CD4-positive, alpha-beta T cell treated with Interleukin-17A for 1 hour (primary cell): ENCODE results near the gene EN2.

ENCODE experiments used
- DNase-seq: peaks from one replicate; pipeline ENCODE4 v3.0.0-alpha.2; 2020

EN2 gene

DNA sequence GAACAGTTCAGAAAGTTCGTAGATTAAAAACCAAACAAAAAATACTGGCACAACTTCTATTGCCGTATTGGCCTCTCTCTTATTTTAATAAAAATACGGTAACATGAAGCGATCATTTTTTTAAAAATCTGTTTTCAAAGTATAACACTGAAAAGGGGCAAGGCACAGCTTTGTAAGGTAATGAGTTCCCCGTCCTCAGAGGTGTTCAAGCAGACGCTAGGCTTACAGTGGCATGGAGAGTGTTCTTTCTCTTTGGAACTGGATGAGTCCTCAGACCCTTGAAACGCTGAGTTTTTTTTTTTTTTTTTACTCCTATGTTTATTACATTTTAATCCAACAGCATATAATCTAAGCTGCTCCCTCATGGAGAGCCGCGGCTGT lies 7.8 kb downstream of the EN2 start:
- no peak for DNase-seq

DNA sequence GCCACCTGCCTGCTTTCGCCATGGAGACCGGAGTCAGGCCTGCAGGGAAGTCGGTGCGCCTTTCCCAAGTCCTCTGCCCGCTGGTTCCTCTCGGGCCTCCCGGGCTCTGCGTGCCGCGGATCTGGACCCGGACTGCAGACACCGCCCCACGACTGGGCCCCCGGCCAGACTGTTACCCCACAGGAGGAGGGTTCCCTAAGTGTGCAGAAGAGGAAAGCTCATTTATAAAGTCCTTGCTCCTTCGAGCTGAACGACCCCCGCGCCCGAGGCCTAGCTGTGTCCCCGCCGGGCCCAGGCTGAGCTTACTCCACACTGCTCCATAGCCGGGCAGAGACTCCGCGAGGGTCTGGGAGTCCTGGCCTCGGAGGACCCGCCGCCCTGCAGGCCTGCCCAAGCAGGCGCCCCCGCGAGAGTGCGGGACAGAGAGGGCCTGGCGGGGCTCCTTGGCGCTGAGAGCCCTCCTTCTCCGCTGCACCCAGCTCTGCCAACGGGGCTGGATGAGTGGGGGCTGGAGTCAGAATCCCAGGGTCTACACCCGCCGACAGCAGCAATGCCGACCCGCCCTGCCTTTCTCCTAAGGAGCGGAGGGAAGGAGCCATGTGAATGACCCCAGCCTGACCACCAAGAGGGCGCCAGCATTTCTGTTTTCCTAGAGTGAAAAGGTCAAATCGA lies 8.3 kb downstream of the EN2 start:
- DNase-seq, result no peak

DNA sequence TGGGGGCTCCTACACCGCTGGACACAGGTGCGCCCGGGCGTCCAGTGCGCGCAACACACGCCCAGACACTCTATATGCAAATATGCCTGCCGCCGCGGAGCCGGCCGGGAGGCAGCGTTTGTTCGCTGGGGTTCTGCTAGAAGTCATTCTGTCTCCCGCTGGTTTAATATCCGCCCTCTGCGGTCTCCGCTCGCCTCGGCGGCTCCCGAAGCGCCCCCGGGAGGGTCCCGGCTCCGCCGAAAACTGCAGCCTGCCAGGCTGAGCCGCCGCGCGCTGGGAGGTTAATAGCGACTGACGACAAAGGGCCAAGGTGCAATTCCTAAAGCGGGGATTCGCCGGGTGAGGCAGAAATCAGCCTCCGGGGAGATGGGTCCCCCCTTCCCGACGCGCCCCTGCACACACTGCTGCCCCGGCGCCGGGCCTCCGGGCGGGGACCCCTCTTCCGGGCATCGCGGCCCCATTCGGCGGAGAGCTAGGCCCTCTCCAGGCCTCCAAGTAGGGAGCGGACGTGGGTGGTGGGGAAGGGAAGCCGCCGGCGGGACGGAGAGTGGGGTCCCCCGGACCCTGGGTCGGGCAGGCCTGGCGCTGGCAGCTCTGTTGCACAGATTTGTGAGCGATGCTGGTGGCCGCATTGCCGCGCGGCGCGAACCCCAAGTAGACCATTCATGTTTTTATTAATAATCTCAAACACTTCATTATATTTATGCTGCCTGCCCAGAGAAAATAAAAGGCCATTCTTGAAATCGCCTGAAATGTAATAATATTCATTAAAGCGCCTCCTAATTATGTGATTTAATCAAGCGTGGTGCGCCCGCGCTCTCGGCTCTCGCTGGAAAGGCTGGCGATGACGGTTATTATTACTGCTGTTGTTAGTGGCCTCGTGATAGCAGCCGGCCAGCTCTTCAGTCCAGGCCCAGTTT lies 9.1 kb downstream of the EN2 start:
- DNase-seq, result no peak

DNA sequence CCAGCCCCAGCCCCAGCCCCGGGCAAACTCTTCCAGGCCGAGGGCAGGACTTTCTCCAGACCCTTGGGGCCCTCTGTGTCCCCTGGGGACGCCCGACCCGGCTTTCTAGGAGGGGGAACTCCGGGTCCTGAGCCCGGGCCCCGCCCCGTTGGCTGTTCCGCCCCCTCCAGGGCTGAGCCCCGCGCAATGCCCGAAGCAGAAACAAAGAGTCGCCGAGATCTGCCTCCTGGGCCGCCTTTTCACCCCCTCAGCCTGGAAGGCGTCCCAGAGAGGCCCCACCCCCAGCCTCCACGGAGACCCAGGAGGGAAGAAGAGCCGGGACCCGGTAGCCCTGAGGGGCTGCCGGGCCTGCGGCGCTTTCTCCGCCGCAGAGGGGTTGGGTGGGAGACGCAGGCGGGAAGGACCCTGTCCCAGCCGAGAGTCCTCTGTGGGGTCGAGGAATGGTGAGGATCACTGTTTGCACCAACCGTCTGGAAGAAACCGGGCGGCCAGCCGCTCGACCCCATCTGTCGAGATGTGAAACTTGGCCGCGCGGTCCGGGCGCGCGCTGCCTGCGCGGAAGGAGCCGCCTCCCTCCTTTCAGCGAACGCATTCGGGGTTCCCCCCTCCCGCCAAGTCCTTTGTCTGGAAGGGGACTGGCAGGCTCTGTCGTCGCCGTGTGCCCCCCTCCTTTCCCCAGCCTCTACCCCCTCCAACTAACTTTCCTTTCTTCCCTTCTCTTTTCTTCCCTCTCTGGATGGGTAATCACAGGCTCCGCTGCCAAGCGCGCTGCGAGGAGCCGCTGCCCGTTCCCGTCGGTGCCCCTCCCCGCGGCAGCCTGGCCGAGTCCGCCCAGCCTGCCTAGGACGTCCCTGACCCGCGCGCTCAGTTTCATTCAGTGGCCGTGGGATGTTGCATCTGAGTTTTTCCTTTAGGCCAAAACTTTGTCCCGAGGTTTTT lies 10.2 kb downstream of the EN2 start:
- DNase-seq, result no peak

DNA sequence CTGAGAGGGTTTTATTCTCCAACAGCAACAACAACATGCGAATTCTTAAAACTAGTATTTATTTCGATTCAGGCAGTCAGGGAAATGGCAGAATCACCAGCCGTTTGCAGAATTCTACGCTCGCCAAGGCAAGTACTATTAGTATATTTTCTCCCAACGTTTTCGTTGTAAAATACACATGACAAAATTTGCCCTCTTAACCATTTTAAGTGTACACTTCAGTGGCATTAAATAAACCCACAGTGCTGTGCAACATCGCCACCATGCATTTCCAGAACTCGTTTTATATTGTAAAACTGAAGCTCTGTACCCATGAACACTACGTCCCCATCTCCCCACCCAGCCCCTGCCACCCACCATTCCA lies 10.8 kb downstream of the EN2 start:
- no peak for DNase-seq

DNA sequence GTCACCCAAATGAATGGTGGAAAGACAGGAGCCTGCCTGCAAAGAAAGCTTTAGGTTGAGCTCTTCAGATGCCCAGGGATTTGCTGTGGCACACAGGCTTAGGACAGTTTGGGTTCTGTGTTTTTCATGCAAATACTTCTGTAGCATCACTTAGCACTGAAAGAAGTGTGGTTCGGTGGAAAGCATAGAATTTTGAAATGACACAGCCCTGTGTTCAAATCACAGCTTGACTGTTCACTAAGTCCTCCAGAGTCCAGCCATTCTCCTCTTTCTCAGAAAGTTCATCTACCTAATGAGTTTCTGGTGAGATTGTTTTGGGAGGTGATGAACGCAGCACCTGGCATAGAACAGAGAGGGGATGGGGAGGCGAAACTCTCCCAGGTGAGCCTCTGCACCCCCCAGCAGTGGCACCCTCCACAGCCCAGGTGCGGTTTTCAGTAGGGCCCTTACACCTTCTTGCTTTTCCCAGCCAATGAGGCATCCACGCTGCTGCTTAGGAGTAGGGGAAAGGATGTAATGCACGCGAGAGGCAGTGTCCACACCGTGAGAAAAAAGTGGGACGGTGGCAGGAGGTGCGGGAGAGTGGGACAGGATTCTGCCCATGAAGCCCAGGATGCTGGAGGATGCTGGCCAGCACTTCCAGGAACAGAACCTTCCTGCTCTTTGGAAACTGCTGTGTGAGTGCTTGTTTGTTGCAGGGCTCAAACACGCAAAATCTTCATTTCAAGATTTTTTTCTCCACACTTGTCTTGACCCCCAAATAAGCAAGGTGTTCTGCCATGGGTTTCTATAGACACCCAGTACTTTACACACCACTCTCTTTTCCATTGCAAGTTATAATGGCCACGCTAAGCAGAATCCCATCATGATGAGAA lies 11.6 kb downstream of the EN2 start:
- DNase-seq, result no peak

DNA sequence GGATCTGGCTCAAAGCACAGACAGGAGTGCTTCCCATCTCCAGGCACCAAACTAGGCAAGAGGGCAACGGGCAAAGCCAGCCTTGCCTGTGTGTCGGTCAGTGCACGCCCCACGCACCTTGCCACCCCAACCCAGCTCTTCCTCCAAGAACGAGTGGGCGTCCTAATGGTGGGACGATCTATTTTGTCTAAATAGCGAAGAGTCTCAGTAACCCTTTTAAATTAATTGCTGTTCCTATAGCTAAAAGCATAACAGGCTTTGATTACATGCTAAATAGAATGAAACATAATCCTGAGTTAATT lies 12.2 kb downstream of the EN2 start:
- no peak for DNase-seq

DNA sequence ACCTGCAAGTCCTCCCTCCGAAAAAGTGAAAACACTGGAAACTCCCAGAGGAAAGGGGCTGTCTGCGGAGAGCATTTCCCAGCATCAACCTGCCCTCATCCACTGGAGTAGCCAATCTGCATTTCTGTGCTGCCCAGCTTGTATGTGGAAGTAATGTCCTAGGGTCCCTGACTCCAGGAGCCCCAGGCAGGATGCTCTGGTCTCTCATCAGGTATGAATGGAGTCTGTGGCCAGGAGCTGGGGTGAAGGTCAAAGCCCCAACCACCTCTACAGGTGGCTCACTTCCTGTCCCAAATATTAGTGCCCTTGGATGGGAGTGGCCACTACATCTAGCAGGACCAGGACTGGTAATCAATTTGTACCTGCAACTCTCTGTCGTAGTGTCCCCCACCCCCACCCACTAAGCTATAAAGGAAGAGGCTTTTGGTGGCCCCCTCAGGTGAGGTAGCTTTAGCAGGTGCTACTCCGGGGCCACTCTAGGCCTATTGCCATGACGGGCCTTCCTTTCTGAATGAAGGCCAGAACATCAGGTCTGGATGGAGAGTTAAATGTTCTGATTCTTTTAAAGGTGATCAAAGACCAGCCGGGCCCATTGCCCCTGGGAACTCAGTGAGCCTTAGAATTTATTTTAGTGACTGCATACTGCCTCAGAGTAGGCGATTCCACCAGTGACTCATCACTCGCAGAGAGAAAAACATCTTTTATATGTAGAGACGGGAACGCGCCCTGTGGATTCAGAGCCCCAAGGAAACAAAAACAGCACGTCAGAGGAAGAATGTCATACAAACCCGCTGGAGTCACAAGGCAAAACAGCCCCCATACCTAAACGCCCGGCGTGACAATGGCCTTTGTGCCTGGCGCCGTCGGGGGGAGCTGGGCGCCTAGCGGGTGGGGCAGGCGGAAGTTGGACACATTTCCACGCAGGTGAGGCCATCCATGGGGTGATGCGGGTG lies 13.0 kb downstream of the EN2 start:
- no peak for DNase-seq

DNA sequence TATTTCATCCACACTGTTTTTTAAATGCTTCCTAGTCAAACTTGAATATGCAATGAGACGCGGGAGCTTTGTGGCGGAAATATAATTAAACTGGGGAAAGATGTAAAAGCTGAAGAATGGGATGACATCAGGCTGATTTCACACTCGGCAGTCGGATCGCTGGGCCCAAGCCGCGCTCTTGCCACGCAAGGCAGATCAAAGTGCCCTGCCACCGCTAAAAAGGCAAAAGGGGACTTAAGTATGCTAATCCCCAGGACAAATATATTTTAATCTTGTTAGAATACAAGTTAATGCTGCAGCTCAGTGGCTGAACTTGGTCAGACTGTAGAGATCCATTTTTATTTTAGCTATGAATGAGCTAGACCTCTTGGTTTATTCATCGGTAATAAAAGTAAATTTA lies 13.8 kb downstream of the EN2 start:
- DNase-seq, result no peak

DNA sequence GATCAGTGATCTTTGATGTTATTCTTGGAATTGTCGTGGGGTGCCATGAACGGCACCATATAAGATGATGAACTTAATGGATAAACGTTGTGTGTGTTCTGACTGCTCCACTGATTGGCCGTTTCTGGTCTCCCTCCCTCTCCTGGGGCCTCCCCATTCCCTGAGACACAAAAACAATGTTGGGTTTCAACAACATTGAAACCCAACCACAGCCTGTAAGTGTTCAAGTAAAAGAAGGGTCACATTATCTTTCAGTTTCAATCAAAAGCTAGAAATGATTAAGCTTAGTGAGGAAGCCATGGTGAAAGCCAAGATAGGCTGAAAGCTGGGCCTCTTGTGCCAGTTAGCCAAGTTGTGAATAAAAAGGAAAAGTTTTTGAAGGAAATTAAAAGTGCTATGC lies 19.5 kb downstream of the EN2 start:
- no peak for DNase-seq

DNA sequence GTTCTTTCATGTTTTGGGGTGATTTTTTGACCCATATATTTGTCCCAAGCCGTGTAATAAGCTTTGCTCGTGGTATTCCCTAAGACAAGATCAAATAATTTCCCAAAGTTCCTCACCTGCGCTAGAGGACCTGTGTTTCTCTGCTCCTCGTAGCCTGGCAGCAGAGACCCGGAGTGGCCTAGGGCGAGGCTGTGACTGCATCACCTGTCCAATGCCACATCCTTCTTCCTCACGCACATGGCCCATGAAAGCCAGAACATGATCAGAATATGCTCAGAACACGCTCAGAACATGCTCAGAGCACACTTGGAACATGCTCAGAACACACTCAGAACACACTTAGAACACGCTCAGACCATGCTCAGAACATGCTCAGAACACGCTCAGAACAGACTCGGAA lies 23.8 kb downstream of the EN2 start:
- no peak for DNase-seq

DNA sequence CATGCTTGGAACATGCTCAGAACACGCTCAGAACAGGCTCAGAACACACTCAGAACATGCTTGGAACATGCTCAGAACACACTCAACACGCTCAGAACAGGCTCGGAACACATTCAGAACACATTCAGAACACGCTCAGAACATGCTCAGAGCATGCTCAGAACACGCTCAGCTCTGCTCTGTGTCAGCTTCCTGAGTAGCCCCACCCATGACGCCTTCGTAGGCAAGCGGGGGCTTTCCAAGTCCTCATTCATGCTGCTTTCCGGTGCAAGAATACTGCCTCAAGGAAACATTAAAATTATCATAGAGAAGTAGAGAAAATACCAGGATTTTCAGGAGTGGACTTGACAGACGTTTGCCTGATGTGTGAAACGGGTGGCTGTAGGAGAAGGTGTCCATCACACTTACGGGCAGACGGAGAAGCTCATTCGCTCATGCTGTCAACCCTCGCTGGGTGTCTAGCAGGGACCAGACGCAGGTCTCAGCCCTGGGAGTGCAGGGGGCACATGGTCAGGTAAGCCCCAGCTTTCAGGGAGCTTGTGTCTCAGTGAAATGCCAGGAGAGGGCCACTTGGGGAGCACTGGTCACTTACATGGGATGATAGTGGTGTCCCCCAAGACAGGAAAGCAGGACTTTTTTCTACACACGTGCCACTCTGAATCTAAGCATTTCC lies 24.7 kb downstream of the EN2 start:
- no peak for DNase-seq

DNA sequence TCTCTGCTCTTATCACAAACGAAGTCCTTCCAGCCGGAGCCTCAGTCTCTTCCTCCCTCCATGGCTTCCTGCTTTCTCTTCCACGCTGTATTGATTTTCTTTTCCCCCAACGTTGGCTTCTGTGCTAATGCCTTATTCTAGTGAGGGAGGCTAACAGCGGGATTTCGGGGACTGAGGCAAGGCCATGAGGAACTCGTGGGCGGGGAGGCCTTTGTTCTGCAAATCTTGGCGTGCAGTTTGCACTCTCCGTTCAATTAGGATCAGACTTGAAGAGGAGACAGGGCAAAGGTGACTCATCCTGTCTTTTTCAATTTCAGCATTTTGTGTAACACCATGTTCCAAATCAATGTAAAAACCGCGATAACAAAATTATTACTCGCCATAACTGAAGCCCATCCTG lies 25.3 kb downstream of the EN2 start:
- DNase-seq, result no peak

DNA sequence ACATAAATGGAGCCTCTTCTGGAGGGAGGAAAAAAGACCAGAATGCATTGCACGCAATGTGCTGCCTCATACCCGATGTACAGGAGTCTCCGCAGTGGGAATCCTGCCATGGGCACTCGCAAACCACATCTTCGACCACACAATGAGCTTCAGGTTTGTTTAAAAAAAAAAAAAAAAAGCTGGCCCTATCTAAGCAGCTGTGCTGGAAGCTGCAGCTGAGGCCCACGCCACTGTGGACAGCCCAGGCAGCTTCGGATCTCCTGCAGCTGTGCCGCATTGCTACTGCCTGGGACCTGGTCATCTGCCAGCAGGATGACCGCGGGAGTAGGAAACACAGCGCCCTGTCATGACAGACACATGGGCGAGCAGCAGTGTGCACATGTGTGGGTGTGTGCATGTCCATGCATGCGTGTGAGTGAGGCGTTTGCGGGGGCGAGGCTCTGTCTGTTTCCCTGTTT lies 26.0 kb downstream of the EN2 start:
- no peak for DNase-seq

DNA sequence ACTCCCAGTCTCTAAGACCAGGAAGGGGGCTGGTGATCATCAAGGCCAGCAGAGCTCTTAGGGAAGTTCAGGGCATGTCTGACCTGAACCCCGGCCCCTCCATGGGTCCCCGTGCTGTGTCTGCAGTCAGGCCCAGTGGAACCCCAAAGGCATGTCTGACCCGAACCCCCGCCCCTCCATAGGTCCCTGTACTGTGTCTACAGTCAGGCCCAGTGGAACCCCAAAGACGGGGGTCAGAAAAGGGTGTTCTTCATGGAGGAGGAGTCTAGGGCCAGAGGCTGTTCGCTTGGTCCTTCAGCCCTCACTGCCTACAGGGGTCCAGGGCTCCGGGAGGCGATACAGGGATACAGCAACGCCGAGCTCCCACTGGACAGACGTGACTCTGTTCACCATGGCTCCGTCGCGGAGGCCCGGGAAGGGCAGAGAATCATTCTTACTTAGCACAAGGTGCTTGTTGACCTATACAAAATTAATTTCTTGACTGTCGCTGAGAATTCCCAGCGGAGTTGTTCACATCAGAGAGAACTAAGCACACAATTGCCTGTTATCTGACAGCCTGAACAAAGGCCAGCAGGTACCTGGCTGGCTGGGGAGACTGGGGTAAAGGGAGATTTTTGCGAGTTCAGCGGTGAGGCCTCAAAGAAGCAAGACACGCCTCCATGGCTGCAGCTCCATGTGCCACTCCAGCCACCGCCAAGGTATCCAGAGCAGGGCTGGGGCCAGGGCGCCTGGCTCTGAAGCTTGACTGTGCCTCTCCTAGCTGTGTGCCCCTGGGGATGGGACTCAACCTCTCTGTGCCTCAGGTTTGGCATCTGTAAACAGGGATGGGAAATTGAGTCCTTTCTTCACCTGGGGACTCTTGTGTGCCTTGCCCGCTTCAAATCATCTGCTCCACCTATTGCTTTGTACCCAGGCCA lies 26.8 kb downstream of the EN2 start:
- no peak for DNase-seq

DNA sequence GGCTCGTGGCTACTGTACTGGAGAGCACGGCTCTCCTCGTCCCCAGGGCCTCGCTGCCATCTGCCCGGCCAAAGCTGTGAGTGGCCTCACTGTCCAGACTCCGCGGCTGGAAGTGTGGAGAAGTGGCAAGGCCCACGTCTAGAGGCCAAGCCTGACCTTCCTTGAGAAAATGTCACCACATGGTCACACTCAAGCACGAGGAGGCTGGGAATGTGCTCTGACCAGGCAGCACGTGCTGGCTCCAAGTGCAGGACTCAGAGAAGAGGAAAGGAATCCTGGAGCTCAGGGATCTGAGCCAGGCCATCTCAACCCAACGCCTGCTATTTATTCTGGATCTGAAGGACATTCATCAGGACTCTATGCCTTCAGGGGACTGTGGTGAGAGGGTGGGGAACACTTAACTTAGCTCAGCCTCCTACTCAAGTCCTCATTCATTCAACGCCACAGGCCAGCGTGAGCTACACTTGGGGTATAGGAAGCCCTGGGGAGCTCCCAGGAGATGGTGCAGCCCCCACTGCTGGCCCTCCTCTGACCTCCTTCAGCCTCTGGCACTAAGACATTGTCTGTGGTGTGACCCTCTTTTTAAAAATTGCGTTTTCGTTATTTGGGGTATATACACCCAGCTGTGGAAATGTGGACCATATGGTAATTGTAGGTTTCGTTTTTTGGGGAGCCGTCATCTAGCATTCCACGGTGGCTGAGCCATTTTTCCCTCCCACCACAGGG lies 29.0 kb downstream of the EN2 start:
- DNase-seq, result no peak

DNA sequence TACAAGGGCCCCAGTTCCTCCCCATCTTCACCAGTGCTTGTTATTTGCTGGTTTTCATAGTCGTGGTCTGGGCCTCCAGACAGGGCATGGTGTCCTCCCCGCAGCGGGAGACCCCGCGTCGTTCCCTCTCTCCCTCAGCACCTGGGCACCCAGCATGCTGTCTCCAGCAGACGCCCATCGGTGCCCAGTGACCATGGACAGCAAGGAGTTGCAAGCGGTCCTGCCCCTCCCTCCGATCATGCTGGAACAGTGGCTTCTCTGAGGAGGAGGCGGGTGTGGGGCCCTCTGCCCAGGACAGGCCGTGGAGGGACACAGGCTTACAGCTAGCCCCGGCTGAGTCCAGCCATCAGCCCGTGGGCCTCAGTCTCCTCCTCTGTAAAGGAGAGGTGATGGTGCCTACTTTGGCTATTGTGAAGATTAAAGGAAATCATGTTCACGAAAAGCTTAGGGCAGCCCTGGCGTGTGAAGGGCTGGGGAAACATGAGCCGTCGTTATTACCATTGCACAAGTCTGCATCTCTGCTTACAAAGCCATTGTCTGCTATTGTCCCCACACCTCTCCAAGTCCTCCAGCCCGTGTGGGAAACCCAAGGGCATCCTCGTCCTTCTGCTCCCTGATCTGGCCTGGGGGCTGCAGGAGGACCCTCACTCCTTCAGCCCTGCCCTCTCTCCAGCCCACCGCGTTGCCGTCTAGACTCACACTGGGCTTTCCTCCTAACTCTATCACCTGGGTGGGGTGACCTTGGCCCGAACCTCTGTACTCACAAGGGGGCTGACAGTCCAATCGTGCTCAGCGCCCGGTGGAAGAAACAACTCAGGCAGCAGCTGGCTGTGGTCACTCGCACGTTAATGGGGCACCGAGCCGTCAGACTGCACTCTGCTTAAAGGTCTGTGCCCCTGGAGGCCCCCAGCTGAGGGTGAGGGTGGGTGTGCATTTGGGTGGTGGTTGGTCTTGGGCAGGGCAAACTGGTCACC lies 29.9 kb downstream of the EN2 start:
- no peak for DNase-seq
